G401 (cell line): ENCODE results near the gene IGFBP4. TPM values are rescaled to one million over a fixed set of nuclear protein-coding genes. Genes with fewer than 3 reads are reported as not detected.
A peak's percentile ranks its signal among the peaks of the same experiment; 100 is the strongest.

Experiments used
- DNase-seq: peaks from one replicate; pipeline ENCODE4 v3.0.0-alpha.2; 2015; ENCODE audit warnings: low spot score
- in situ Hi-C: cut with HindIII; loops from 2 replicates; pipeline ENCODE4 v1.10.0; 2016; ENCODE audit warnings: low sequenced_read_pairs, mixed read lengths
- total RNA-seq: library from RNA; depleted of rRNA; stranded (reverse); fragments of >200 nt; shearing (Covaris generic); gene quantifications from 2 replicates; pipeline ENCODE4 v1.2.3, GENCODE V29; 2014

The IGFBP4 gene
- total RNA-seq, 1 experiment from 2014 or later: 46.2 TPM

DNA sequence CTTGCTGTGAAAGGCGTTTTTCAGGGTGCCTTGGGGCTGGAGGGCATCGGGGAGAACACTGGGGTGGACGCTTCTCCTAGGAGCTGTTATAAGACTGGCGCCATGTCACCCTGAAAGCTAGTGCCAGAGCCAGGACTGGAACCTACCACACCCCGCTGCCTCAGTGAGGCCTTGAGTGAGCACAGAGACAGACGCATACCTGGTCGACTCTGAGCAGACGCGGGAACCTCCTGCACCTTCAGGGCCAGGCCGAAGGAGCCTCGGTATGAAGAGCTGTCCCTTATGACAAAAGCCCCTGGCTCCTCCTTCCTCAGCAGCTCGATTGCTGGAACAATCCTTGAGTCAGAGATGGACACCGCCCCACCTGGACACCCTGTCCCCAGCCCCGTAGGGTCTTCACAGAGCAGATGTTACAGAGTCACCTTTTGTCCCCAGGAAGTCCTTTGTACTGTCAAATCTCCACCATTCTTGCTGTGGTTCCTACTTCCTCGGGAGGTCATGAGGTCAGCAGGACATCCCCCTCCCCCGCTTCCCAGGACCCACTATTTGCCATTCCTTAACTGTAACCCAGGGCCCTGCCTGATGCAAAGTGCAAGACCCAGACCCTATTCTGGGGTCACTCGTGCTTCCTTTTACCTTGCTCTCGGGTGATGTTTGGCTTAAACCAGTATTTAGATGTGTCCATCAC, 41.2 kb downstream of the IGFBP4 start:
- DNase-seq: no peak
- in situ Hi-C loops: no loop called here

DNA sequence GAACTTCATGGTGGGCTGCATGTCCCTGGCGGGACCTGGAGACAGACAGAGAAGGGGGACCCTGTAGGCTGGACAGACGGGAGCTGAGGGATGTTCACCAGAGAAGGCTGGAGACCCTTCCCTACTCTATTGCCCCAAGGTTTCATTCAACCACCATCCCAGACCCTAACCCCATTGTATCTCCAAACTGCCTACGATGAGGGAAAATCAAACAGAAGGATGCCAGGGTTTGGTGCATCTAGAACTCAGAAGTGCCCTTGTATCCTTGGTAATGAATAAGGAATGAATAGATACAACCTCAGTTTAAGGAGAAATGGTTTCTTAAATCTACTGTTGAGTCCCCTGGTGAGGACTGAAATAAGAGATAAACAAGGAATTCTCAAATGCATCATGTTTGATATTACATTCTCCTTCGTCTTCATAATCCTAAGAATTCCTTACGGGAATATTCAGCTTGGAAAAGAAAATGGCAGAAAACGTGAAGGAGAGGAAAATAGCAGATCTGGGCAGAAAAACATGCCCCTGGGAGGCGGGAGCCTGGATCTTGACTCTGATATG, 41.8 kb downstream of the IGFBP4 start:
- no peak for DNase-seq
- in situ Hi-C loops: no loop called here

DNA sequence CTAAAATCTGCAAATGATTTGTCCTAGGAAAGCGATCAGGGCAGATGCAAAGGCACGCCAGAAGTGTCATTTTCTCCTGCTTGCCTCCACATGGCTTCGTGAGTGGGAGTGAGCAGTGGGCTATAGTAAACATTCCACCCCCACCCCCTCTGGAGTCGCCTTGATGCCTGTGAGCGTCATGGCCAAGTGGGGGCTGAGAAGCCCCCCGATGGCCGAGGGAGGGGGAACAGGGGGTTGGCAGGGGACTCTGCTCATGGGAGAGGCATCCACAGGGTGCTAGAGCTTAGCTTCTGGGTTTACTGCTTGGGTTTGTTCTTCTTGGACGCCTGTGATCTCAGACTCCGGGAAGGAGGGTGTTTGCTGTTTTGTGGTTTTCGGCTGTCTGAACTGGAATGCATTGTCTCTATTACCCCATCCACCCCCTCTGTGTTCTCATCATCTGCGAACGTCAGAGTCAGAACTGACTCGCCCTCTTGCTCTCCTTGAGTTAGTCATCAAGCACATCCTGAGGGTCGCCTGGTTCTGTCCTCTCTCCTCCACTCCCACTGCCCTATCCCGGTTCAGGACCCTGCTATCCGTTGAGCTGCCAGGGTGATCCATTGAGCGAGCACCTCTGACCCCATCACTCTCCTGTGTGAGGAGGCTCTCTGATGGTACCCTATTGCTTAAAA, 42.7 kb downstream of the IGFBP4 start:
- DNase-seq: no peak

DNA sequence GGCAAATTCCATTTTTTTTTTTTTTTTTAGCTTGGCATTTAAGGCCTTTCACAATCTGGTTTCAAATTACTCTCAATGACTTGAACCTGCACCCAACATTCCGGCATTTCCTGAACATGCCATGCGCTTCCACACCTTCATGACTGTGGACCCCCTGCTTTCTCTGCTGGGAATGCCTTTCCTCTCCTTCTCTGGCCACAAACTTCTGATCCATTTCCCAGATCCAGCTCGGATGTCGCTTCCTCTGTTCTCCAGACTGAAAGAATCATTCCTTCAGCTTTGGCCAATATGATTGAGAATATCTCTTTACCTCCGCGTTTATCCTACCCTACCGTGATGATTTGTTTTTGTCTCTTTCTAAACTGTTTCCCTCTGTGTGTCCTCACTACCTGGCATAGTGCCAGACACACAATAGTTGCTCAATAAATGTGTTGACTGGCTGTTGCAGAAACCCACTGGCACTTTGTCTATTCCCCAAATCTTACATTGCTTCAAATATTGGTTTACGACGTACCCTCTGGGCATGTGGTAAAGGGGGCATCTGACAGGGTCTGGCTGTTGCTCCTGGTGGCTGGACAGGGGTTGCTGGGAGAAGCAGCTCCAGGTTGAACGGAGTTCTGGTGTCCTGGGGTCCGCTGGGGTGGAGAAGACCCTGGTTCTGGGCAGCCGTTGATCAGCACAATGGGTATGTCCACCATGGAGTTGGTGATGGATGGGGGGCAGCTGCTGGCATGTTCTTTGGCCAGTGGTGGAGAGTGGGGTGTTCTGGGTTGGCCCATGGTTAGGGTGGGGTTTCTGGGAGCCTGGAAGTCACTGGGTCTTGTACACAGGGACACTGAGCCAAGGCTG, 43.5 kb downstream of the IGFBP4 start:
- in situ Hi-C loops: no loop called here
- no peak for DNase-seq

More for the DNA sequence above, 42.7 kb downstream of the IGFBP4 start:
- in situ Hi-C loops: no loop called here

DNA sequence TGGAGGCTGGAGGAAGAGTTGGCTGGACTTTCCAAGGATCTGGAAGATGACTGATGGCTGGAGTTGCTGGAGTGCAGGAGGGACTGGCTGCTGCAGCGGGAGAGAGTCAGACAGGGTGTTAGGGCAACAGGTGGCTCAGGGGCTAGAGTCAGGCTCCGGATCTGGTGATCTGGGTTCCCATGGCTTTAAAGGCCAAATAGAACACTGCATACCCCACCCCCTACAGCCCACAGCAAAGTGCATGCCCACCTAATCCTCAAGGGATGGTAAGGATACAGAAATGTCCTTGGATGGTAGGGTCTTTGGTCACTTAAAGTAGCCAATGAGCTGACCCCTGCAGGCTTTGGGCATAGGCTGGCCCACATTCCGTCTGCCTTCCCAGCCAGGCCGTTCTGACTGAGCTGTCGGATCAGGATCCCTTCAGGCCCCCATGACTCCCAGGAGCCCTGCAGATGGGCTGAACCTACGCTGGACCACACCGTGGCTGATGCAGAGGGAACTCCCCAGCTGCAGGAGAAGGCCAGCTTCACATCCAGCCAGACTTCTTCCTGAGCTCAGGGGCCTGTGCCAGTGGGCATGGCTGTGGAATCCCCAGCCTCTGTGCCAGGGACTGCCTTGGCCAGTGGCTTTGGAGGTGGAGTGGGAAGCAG, 44.2 kb downstream of the IGFBP4 start:
- in situ Hi-C loops: no loop called here

DNA sequence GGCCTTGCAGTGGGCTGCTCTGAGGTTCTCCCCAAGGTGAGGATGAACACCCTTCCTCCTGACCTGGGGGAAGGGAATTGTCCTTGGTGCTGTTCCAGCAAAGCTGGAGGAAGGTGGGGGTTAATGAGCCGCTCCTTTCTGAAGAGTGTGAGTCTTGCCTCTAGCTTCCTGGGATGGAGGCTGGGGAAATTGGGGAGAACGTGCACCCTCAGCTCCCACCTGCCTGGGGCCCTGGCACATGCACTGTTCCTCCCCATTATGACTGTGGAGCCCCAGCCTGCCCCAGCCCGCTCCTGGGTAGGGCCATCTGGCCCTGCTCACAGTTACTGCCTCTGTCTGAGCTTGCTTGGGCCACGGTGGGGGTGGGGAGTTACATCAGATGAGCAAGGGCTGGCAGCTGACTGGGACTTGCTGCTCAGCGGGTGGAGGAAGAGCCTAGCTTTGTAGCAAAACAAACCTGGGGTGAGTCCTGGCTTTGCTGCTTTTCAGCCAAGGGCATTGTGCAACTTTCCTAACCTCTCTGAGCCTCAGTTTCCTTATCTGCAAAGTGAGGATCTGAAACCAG, 47.1 kb downstream of the IGFBP4 start:
- in situ Hi-C loops: no loop called here
- peak; percentile 94 for DNase-seq

More for the DNA sequence above, 44.2 kb downstream of the IGFBP4 start:
- no peak for DNase-seq

DNA sequence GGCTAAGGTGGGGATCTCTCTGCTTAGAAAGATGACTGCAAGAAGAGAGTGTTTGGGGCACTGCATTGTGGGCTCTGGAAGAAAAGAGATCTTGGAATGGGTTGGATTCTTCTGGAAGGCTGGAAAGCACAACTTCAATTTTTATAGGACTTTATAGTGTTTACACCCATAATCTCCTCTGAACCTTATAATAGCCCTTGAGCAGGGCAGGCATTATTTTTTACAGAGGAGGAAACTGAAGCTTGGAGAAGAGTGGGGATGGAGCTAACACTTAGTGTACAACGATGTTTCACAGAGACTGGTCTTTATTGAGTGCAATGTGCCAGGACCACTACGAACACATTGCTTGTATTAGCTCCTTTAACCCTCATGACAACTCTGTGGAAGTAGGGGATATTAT, 47.7 kb downstream of the IGFBP4 start:
- DNase-seq: no peak
- in situ Hi-C loops: no loop called here

DNA sequence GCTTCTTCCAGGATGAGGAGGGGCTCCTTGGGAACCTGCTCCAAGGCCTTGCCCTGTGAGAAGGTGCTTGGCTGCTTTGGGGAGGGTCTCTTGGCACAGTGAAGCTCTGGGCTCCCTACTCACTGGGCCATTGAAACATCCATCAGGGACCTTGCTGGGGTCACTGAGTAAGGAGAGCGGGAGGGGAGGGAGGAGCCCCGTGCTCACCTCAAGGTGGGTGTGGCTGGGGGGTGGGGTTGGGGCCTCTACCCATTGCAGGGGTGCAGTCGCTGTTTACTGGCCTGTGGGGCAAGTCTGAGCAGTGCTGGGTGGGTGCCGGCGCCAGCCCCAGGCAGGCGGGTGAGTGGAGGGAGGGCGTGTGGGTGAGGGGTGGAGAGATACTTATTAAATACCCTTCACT, 48.2 kb downstream of the IGFBP4 start:
- no peak for DNase-seq

DNA sequence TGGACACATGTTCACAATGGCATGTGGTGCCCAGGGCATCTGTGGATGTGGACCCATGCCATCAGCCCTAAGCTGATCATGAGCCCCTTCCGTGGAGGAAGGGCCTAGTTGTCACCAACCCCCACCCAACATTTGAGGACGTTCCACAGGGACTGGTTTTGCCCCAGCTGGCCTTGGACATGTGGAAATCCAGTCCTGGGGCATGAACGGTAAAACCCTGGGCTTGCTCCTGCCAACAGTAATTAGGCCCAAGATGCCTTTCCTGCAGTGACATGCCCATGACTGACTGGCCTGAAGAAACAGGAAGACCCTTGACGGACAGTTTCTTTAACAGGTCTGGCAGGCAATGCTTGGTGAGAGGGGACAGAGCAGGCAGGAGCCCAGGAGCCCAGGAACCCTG, 50.4 kb downstream of the IGFBP4 start:
- DNase-seq: peak; percentile 41
- in situ Hi-C loops: no loop called here

More for the DNA sequence above, 48.2 kb downstream of the IGFBP4 start:
- in situ Hi-C loops: no loop called here

DNA sequence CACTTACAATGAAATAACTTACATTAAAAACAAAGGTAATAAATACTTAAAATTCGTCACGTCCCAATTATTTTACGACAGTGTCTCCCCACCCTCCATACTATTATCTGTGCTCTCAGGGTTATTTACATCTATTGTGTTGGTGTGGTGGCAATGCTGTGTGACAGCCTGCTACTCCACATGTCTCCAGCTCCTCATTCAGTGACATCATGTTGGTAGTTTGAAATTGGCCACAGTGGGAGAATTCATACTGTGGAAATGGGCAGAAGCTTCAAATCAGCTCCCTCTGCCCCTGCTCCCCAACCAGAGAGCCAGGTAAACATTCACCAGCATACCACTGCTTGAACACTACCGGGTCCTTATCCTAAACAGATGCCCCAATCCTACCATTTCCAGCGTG, 51.9 kb downstream of the IGFBP4 start:
- DNase-seq: peak; percentile 81
- in situ Hi-C loops: no loop called here

DNA sequence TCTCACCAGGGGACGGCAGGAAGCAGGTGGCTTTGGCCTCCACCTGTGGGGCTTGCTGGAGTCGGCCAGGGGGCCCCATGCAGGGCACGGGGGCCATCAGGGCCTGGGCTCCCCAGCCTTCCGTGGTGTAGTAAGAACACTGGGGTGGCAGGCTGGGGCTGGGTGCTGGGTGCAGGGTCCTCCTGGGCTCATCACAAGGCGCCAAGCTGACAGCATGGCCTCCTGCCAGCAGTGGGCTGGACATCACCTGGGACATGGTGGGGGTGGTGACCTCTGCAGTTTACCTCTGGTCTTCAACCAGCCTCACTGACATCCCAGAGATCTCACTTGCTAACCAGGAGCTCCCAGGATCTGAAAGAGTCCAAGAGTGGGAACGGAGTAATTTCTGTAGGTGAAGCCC, 52.9 kb downstream of the IGFBP4 start:
- no peak for DNase-seq
- in situ Hi-C loops: no loop called here

DNA sequence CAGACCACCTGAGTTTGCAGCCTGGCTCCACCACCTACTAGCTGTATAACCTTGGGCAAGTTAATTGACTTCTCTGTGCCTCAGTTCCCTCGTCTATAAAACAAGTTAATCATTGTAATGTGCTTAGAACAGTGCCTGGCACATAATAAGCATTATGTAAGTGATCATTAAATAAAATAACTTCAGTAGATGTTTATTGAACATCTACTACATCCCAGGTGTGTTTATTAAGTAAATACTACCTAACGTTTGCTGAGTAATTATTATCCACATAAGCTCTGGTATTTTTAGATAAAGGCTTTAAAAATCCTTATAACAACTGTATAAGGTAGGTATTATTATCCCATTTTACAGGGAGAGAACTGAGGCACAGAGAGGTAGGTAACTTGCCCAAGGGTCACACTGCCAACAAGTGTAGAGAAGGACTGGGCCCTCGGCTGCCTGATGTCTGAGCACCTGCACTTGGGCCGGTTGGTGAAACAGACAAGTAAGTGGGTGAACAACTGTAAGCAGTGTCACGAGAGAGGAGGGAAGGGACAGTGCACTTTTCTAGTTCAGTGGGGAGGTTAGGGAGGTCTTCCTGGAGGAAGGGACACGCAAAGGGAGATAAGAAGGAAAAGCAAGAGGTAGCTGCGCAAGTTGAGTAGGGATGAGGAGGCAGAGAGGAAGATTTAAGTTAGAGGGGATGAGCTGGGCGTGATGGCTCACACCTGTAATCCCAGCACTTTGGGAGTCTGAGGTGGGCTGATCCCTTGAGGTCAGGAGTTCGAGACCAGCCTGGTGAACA, 53.6 kb downstream of the IGFBP4 start:
- in situ Hi-C loops: no loop called here
- DNase-seq: no peak

DNA sequence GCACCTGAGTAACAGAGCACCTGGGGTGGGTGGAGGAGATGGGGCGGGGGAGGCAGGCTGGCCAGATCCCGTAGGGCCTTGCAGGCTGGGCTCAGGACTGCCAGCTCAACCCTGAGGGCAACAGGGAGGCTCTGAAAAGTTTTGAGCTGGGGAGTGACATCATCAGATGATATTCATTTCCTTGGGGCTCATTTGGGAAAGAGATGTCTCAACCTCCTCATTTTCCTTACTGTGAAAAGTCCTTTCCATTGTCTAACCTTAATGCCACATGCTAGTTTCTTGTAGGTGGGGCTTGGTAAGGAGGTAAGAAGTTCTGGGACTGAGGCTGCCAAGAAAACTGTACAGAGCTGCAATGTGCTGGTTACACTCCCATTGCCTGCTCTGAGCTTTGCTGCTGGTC, 54.4 kb downstream of the IGFBP4 start:
- in situ Hi-C loops: no loop called here

DNA sequence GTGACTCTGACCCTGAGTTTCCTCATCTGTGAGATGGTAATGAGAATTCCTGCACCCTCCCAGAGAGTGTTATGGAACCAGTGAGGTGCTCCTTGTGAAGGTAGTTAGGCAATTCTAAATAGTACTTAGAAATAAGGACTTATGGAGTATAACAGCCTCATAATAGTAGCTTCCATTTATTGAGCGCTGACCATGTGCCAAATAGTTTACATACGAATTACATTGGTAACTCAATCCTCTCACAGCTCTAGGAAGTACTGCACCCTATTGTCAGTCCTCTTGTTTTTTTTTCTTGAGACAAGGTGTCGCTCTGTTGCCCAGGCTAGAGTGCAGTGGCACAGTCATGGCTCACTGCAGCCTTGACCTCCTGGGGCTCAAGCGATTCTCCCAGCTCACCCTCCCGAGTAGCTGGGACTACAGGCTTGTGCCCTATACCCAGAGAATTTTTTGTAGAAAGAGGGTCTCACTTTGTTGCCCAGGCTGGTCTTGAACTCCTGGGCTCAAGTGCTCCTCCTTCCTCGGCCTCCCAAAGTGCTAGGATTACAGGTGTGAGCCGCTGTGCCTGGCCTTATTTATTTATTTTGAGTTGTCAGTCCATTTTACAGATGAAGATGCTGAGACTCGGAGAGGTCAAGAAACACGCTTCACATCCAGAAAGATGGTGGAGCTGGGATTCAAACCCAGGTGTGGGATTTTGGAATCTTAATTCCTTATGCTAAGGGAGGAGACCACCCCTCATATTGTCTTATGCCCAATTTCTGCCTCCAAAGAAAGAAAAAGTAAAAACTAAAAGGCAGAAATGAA, 55.2 kb downstream of the IGFBP4 start:
- no peak for DNase-seq
- in situ Hi-C loops: no loop called here

More for the DNA sequence above, 54.4 kb downstream of the IGFBP4 start:
- no peak for DNase-seq

DNA sequence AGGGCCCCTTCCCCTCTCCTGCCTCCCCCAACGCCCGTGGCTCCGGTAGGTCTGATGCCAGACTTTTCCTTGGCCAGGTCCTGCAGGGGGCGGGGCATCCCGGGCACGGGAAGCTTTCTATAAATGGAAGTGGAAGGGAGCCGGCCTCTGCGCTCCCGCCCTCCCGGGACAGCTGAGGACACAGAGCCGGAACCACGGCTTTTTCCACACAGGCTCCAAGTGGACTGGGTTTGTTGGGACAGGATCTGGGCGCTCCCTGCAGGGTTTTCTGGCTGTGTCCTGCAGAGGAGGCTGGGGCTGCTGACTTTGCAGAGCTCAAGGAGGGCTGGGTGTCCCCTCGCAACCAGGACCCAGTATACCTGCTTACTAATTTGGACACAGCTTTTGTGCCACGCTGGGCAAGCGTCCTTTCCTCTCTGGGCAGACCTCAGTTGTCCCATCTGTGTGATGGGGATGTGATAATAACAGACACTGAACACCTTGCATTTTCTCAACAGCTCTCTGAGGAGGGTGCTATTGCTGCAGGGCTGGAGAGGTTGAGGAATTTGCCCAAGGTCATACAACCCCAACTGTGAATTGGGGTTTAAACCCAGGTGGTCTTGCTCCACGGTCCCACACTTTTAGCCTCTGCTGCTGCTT, 56.4 kb downstream of the IGFBP4 start:
- DNase-seq: peak; percentile 92
- in situ Hi-C loops: no loop called here

DNA sequence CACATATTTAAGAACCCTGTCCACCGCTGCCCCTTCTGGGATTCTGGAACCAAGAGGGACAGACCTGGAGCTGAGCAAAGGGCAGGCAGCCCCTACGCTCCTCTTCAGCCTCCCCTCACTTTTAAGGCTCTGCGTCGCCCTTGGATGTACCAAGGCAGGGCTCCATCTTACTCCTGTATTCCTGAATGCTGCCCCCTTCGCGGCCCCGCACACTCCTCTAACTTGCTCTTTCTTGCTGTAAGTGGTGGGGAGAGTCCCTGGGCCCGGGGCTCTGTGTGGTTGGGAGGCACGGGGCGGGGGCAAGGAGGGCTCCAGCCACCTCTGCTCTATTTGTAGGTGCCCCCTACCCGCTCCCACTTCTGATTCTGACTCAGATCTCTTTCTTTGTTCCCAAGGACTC, 56.9 kb downstream of the IGFBP4 start:
- in situ Hi-C loops: no loop called here
- DNase-seq: no peak

DNA sequence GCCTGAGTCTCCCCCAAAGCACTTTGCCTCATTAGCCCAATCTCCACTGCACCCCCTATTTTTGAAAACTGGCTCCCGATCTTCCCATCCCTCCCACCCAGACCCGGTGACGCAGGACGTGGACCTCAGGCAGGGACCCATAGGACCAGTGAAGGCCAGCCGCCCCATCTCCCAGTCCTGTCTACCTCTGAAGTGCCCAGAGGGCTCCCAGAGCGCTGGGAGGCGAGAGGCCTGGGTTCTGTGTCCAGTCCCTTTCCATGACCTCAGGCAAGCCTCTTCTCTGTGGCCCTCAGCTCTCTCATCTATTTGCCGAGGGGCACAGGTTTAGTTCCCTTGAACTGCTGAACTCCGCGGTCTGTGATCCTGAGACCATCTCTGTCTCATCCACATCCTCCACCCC, 57.5 kb downstream of the IGFBP4 start:
- in situ Hi-C loops: no loop called here
- no peak for DNase-seq
